ENCODE results near the gene GALNT18. TPM values are rescaled to one million over a fixed set of nuclear protein-coding genes. Genes with fewer than 3 reads are reported as not detected.

Gene GALNT18
- total RNA-seq, 1 donor: 4.7 TPM

GRCh38 chr11:11580841-11581411 is 40.9 kb downstream of the GALNT18 start:
- Histone ChIP-seq H3K79me2 (ENCODE audit: insufficient read depth, low read length) (no peaks in the 10 kb centered on the region), H3K27ac (ENCODE audit: low read depth, low read length) (no peak overlapping the region), H4K20me1 (ENCODE audit: insufficient read depth, low read length) (no peaks in the 10 kb centered on the region), H3K4me3 (ENCODE audit: insufficient read depth, low read length) (no peak overlapping the region), H3K27me3 (ENCODE audit: insufficient read depth, low read length) (peaks cover 19% of the 10 kb centered on the region), H3K4me2 (ENCODE audit: insufficient read depth, low read length) (no peak overlapping the region), H3K36me3 (ENCODE audit: insufficient read depth, low read length) (no peaks in the 10 kb centered on the region), H2AFZ (ENCODE audit: low read length) (no peak overlapping the region), H3K9me3 (ENCODE audit: low read depth, low read length) (no peaks in the 10 kb centered on the region), H3K4me1 (ENCODE audit: insufficient read depth, low read length) (peaks cover 23% of the 10 kb centered on the region)
- no peak for DNase-seq (ENCODE audit: insufficient read length, low spot score, missing footprints)
- TF ChIP-seq, protein P1, sequence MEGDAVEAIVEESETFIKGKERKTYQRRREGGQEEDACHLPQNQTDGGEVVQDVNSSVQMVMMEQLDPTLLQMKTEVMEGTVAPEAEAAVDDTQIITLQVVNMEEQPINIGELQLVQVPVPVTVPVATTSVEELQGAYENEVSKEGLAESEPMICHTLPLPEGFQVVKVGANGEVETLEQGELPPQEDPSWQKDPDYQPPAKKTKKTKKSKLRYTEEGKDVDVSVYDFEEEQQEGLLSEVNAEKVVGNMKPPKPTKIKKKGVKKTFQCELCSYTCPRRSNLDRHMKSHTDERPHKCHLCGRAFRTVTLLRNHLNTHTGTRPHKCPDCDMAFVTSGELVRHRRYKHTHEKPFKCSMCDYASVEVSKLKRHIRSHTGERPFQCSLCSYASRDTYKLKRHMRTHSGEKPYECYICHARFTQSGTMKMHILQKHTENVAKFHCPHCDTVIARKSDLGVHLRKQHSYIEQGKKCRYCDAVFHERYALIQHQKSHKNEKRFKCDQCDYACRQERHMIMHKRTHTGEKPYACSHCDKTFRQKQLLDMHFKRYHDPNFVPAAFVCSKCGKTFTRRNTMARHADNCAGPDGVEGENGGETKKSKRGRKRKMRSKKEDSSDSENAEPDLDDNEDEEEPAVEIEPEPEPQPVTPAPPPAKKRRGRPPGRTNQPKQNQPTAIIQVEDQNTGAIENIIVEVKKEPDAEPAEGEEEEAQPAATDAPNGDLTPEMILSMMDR (IDR thresholded peaks at IDR 0.05; ENCODE audit: extremely low read depth, low read depth, low read length): no peak

DNA sequence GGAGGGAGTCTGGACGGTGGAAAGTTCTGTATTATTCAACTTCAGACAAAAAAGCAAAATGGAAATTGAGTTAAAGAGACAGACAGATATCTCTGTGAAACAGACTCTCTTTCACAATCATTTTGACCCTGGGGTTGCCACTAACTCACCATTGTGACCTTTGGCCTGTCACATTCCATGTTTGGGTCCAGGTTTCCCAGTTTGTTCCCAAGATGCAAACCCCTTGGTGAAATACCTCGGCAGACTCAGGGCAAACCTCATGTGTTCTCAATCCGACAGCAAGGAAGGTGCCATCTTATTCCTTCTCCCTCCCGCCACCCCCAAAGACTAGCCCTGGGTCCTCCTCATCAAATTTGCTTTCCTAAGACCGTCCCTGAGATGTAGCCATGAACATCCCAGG is 41.8 kb downstream of the GALNT18 start:
- Histone ChIP-seq H3K9me3 (ENCODE audit: low read depth, low read length) (no peaks in the 10 kb centered on the region), H3K79me2 (ENCODE audit: insufficient read depth, low read length) (no peaks in the 10 kb centered on the region), H2AFZ (ENCODE audit: low read length) (no peak overlapping the region), H4K20me1 (ENCODE audit: insufficient read depth, low read length) (no peaks in the 10 kb centered on the region), H3K27me3 (ENCODE audit: insufficient read depth, low read length) (peaks cover 19% of the 10 kb centered on the region), H3K4me3 (ENCODE audit: insufficient read depth, low read length) (no peak overlapping the region), H3K36me3 (ENCODE audit: insufficient read depth, low read length) (no peaks in the 10 kb centered on the region), H3K4me1 (ENCODE audit: insufficient read depth, low read length) (peaks cover 18% of the 10 kb centered on the region), H3K4me2 (ENCODE audit: insufficient read depth, low read length) (no peak overlapping the region), H3K27ac (ENCODE audit: low read depth, low read length) (no peak overlapping the region)
- TF ChIP-seq, protein P1 (IDR thresholded peaks at IDR 0.05; ENCODE audit: extremely low read depth, low read depth, low read length): no peak
- no peak for DNase-seq (ENCODE audit: insufficient read length, low spot score, missing footprints)

DNA sequence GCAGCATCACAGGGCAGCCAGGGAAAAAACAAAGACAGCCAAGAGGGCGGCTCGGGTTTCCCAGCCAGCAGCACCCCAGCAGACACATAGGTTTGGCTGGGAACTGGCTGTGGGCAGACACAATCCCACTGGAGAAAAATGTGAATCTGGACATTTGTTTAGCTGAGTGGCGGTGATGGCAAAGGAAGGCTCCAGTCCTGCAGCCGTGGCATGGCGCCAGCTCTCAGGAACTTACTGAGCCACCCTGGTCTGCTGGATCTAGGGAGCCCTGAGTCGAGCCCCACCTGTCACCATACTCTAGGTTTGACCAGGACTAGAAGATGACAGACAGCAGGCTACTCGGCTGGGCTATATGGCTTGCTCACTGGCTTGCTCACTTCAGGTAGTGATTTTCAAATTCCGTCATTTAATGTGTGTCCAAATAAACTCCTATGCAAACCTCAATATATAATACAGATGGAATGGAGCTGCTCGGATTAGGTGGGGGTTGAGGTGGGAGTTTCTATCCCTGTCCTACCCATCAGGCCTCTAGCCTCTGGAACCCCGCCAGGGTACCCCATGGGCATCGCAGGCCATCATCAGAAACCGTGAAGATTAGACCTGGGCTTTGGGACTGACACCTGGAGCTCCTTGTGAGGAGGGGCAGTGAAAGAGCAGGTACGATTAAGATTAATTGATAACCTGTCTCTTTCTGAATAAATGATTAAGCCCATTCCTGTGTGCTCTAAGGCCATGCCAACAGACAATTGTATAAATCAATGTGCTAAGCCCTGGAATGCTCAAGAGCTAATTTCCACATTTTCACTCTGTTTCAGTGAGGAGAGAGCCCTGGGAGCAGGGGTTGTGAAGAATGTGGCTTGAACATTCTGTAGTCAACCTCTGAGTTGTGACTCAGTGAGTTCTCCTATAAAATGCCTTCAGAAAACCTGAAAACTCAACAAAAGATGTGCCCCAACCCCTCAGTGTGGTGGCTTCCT is 42.5 kb downstream of the GALNT18 start:
- Histone ChIP-seq H3K9me3 (ENCODE audit: low read depth, low read length) (no peaks in the 10 kb centered on the region), H3K4me2 (ENCODE audit: insufficient read depth, low read length) (no peak overlapping the region), H3K4me1 (ENCODE audit: insufficient read depth, low read length) (peaks cover 13% of the 10 kb centered on the region), H3K4me3 (ENCODE audit: insufficient read depth, low read length) (no peak overlapping the region), H2AFZ (ENCODE audit: low read length) (no peak overlapping the region), H3K79me2 (ENCODE audit: insufficient read depth, low read length) (no peaks in the 10 kb centered on the region), H4K20me1 (ENCODE audit: insufficient read depth, low read length) (no peaks in the 10 kb centered on the region), H3K27me3 (ENCODE audit: insufficient read depth, low read length) (peaks cover 19% of the 10 kb centered on the region), H3K27ac (ENCODE audit: low read depth, low read length) (no peak overlapping the region), H3K36me3 (ENCODE audit: insufficient read depth, low read length) (no peaks in the 10 kb centered on the region)
- DNase-seq (ENCODE audit: insufficient read length, low spot score, missing footprints): no peak
- TF ChIP-seq, protein P1 (IDR thresholded peaks at IDR 0.05; ENCODE audit: extremely low read depth, low read depth, low read length): no peak

Data from osteoblast (primary cell).